ENCODE data around the gene CAMTA1. TPM values are rescaled to one million over a fixed set of nuclear protein-coding genes. Genes with fewer than 3 reads are reported as not detected.

Gene CAMTA1
- total and polyA plus RNA-seq, 9 of the 15 experiments (the other 6 are each of a cell fraction or from before 2014, with no cell fraction given): 43.9 to 161 (median 65.9) TPM

DNA sequence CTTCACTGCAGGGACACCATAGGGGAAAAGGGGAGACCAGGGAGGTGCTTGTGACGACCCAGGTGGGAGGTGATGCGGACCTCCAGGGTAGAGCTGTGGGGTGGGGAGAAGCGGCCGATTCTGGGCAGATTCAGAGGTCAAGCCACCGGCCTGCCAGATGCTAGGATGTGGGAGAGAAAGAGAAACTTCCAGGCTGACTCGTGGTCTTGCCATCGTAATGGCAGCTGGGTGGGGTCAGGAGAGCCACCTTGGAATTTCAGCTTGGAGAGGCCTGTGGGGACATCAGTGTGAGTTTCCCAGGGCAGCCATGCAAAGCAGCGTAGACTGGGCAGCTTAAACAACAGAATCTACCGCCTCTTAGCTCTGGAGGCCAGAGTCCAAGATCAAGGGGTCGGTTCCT lies 727.8 kb downstream of the CAMTA1 start (continued):
- TF ChIP-seq, protein P1, sequence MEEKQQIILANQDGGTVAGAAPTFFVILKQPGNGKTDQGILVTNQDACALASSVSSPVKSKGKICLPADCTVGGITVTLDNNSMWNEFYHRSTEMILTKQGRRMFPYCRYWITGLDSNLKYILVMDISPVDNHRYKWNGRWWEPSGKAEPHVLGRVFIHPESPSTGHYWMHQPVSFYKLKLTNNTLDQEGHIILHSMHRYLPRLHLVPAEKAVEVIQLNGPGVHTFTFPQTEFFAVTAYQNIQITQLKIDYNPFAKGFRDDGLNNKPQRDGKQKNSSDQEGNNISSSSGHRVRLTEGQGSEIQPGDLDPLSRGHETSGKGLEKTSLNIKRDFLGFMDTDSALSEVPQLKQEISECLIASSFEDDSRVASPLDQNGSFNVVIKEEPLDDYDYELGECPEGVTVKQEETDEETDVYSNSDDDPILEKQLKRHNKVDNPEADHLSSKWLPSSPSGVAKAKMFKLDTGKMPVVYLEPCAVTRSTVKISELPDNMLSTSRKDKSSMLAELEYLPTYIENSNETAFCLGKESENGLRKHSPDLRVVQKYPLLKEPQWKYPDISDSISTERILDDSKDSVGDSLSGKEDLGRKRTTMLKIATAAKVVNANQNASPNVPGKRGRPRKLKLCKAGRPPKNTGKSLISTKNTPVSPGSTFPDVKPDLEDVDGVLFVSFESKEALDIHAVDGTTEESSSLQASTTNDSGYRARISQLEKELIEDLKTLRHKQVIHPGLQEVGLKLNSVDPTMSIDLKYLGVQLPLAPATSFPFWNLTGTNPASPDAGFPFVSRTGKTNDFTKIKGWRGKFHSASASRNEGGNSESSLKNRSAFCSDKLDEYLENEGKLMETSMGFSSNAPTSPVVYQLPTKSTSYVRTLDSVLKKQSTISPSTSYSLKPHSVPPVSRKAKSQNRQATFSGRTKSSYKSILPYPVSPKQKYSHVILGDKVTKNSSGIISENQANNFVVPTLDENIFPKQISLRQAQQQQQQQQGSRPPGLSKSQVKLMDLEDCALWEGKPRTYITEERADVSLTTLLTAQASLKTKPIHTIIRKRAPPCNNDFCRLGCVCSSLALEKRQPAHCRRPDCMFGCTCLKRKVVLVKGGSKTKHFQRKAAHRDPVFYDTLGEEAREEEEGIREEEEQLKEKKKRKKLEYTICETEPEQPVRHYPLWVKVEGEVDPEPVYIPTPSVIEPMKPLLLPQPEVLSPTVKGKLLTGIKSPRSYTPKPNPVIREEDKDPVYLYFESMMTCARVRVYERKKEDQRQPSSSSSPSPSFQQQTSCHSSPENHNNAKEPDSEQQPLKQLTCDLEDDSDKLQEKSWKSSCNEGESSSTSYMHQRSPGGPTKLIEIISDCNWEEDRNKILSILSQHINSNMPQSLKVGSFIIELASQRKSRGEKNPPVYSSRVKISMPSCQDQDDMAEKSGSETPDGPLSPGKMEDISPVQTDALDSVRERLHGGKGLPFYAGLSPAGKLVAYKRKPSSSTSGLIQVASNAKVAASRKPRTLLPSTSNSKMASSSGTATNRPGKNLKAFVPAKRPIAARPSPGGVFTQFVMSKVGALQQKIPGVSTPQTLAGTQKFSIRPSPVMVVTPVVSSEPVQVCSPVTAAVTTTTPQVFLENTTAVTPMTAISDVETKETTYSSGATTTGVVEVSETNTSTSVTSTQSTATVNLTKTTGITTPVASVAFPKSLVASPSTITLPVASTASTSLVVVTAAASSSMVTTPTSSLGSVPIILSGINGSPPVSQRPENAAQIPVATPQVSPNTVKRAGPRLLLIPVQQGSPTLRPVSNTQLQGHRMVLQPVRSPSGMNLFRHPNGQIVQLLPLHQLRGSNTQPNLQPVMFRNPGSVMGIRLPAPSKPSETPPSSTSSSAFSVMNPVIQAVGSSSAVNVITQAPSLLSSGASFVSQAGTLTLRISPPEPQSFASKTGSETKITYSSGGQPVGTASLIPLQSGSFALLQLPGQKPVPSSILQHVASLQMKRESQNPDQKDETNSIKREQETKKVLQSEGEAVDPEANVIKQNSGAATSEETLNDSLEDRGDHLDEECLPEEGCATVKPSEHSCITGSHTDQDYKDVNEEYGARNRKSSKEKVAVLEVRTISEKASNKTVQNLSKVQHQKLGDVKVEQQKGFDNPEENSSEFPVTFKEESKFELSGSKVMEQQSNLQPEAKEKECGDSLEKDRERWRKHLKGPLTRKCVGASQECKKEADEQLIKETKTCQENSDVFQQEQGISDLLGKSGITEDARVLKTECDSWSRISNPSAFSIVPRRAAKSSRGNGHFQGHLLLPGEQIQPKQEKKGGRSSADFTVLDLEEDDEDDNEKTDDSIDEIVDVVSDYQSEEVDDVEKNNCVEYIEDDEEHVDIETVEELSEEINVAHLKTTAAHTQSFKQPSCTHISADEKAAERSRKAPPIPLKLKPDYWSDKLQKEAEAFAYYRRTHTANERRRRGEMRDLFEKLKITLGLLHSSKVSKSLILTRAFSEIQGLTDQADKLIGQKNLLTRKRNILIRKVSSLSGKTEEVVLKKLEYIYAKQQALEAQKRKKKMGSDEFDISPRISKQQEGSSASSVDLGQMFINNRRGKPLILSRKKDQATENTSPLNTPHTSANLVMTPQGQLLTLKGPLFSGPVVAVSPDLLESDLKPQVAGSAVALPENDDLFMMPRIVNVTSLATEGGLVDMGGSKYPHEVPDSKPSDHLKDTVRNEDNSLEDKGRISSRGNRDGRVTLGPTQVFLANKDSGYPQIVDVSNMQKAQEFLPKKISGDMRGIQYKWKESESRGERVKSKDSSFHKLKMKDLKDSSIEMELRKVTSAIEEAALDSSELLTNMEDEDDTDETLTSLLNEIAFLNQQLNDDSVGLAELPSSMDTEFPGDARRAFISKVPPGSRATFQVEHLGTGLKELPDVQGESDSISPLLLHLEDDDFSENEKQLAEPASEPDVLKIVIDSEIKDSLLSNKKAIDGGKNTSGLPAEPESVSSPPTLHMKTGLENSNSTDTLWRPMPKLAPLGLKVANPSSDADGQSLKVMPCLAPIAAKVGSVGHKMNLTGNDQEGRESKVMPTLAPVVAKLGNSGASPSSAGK (IDR thresholded peaks at IDR 0.05): no peak
- TF ChIP-seq, protein P2, sequence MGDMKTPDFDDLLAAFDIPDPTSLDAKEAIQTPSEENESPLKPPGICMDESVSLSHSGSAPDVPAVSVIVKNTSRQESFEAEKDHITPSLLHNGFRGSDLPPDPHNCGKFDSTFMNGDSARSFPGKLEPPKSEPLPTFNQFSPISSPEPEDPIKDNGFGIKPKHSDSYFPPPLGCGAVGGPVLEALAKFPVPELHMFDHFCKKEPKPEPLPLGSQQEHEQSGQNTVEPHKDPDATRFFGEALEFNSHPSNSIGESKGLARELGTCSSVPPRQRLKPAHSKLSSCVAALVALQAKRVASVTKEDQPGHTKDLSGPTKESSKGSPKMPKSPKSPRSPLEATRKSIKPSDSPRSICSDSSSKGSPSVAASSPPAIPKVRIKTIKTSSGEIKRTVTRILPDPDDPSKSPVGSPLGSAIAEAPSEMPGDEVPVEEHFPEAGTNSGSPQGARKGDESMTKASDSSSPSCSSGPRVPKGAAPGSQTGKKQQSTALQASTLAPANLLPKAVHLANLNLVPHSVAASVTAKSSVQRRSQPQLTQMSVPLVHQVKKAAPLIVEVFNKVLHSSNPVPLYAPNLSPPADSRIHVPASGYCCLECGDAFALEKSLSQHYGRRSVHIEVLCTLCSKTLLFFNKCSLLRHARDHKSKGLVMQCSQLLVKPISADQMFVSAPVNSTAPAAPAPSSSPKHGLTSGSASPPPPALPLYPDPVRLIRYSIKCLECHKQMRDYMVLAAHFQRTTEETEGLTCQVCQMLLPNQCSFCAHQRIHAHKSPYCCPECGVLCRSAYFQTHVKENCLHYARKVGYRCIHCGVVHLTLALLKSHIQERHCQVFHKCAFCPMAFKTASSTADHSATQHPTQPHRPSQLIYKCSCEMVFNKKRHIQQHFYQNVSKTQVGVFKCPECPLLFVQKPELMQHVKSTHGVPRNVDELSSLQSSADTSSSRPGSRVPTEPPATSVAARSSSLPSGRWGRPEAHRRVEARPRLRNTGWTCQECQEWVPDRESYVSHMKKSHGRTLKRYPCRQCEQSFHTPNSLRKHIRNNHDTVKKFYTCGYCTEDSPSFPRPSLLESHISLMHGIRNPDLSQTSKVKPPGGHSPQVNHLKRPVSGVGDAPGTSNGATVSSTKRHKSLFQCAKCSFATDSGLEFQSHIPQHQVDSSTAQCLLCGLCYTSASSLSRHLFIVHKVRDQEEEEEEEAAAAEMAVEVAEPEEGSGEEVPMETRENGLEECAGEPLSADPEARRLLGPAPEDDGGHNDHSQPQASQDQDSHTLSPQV (IDR thresholded peaks at IDR 0.05): no peak
- TF ChIP-seq RHOXF2B (CRISPR knock-in tag; conservative IDR thresholded peaks at IDR 0.05) (no peak), MIER1 (IDR thresholded peaks at IDR 0.05; ENCODE audit: low read depth) (no peak), RB1 (IDR thresholded peaks at IDR 0.05; ENCODE audit: low read depth) (no peak), NRF1 (conservative IDR thresholded peaks at IDR 0.05 in 1 of 2, IDR thresholded peaks at IDR 0.05 in 1 of 2) (no peak)
- TF ChIP-seq, protein P3, sequence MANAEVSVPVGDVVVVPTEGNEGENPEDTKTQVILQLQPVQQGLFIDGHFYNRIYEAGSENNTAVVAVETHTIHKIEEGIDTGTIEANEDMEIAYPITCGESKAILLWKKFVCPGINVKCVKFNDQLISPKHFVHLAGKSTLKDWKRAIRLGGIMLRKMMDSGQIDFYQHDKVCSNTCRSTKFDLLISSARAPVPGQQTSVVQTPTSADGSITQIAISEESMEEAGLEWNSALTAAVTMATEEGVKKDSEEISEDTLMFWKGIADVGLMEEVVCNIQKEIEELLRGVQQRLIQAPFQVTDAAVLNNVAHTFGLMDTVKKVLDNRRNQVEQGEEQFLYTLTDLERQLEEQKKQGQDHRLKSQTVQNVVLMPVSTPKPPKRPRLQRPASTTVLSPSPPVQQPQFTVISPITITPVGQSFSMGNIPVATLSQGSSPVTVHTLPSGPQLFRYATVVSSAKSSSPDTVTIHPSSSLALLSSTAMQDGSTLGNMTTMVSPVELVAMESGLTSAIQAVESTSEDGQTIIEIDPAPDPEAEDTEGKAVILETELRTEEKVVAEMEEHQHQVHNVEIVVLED (CRISPR knock-in tag; IDR thresholded peaks at IDR 0.05): no peak
- TF ChIP-seq, protein P4, sequence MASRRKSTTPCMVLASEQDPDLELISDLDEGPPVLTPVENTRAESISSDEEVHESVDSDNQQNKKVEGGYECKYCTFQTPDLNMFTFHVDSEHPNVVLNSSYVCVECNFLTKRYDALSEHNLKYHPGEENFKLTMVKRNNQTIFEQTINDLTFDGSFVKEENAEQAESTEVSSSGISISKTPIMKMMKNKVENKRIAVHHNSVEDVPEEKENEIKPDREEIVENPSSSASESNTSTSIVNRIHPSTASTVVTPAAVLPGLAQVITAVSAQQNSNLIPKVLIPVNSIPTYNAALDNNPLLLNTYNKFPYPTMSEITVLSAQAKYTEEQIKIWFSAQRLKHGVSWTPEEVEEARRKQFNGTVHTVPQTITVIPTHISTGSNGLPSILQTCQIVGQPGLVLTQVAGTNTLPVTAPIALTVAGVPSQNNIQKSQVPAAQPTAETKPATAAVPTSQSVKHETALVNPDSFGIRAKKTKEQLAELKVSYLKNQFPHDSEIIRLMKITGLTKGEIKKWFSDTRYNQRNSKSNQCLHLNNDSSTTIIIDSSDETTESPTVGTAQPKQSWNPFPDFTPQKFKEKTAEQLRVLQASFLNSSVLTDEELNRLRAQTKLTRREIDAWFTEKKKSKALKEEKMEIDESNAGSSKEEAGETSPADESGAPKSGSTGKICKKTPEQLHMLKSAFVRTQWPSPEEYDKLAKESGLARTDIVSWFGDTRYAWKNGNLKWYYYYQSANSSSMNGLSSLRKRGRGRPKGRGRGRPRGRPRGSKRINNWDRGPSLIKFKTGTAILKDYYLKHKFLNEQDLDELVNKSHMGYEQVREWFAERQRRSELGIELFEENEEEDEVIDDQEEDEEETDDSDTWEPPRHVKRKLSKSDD (conservative IDR thresholded peaks at IDR 0.05; ENCODE audit: low read length): no peak
